GM12878 (cell line): ENCODE measurements around the gene CCL19.

ENCODE experiments used
- ATF3 ChIP-seq: IDR thresholded peaks from 2 replicates; pipeline ENCODE4 v1.6.1; 2011; ENCODE audit warnings: low read depth, mild to moderate bottlenecking, low read length, moderate library complexity, borderline replicate concordance; ENCODE audit errors: extremely low read depth
- EZH2 ChIP-seq: IDR thresholded peaks from 2 replicates; pipeline ENCODE4 v1.6.1; 2012; ENCODE audit warnings: low read depth, mild to moderate bottlenecking, control low read depth, inconsistent platforms, low read length, borderline replicate concordance; ENCODE audit not compliant: control insufficient read depth
- GABPA ChIP-seq: IDR thresholded peaks from 2 replicates; pipeline ENCODE4 v1.6.1; 2014; ENCODE audit warnings: antibody characterized with exemption, low read depth, mild to moderate bottlenecking, inconsistent platforms
- KLF5 ChIP-seq: fragments of 450-650 bp; IDR thresholded peaks from 2 replicates; pipeline ENCODE4 v1.6.1; 2014; ENCODE audit warnings: mild to moderate bottlenecking; ENCODE audit not compliant: partially characterized antibody
- PBX3 ChIP-seq: IDR thresholded peaks from 2 replicates; pipeline ENCODE4 v1.6.1; 2011; ENCODE audit warnings: mild to moderate bottlenecking, low read depth, low read length, moderate library complexity; ENCODE audit not compliant: insufficient replicate concordance
- SP1 ChIP-seq: IDR thresholded peaks from one replicate; pipeline ENCODE4 v1.6.1; 2011; ENCODE audit warnings: low read depth, low read length
- SUPT20H ChIP-seq: IDR thresholded peaks from 2 replicates; pipeline ENCODE4 v1.6.1; 2011; ENCODE audit warnings: low read depth, mild to moderate bottlenecking, low read length, moderate library complexity, borderline replicate concordance; ENCODE audit not compliant: control insufficient read depth
- ZNF24 ChIP-seq: fragments of 450-650 bp; IDR thresholded peaks from 2 replicates; pipeline ENCODE4 v1.6.1; 2017; ENCODE audit warnings: antibody characterized with exemption, mild to moderate bottlenecking
- TF ChIP-seq, protein P1 (sequence below): IDR thresholded peaks from 2 replicates; pipeline ENCODE4 v1.6.1; 2012; ENCODE audit warnings: low read depth, low read length, improper control_type of control experiment

GRCh38 chr9:34663303-34663605, 27.8 kb downstream of the CCL19 start:
- TF ChIP-seq GABPA (no peak), ZNF24 (no peak), ATF3 (no peak), EZH2 (no peak), SUPT20H (no peak), SP1 (no peak), KLF5 (no peak), PBX3 (no peak)
- TF ChIP-seq, protein P1, sequence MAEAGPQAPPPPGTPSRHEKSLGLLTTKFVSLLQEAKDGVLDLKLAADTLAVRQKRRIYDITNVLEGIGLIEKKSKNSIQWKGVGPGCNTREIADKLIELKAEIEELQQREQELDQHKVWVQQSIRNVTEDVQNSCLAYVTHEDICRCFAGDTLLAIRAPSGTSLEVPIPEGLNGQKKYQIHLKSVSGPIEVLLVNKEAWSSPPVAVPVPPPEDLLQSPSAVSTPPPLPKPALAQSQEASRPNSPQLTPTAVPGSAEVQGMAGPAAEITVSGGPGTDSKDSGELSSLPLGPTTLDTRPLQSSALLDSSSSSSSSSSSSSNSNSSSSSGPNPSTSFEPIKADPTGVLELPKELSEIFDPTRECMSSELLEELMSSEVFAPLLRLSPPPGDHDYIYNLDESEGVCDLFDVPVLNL, result no peak
